NCI-H1694 treated with DMSO at 0.1 percent for 48 hours (cell line): Measurements from ENCODE around the gene BUB1B.

Experiments used
- DNase-seq: peaks from one replicate; lab custom pipeline; 2025; lab: John Stamatoyannopoulos, UW

The BUB1B gene

GRCh38 chr15:40192942-40193341 is 32.1 kb downstream of the BUB1B start:
- DNase-seq: no peak

GRCh38 chr15:40197434-40197833 is 36.6 kb downstream of the BUB1B start:
- DNase-seq: no peak

- no peak for DNase-seq
Measured at GRCh38 chr15:40198355-40199085, 37.7 kb downstream of the BUB1B start.

GRCh38 chr15:40204100-40204499 is 43.2 kb downstream of the BUB1B start:
- no peak for DNase-seq

GRCh38 chr15:40217166-40217824 is 56.4 kb downstream of the BUB1B start:
- peak; percentile 61 for DNase-seq

GRCh38 chr15:40219801-40220200 is 58.9 kb downstream of the BUB1B start:
- DNase-seq: no peak

- DNase-seq: no peak
Measured at GRCh38 chr15:40222131-40222530, 61.3 kb downstream of the BUB1B start.

- DNase-seq: no peak
Measured at GRCh38 chr15:40226736-40227135, 65.9 kb downstream of the BUB1B start.

- no peak for DNase-seq
Measured at GRCh38 chr15:40229316-40229715, 68.4 kb downstream of the BUB1B start.

- no peak for DNase-seq
Measured at GRCh38 chr15:40229956-40230355, 69.1 kb downstream of the BUB1B start.

- DNase-seq: no peak
Measured at GRCh38 chr15:40232625-40233070, 71.8 kb downstream of the BUB1B start.

- no peak for DNase-seq
Measured at GRCh38 chr15:40233727-40234577, 73.1 kb downstream of the BUB1B start.

GRCh38 chr15:40234783-40235182 is 73.9 kb downstream of the BUB1B start:
- DNase-seq: no peak

- no peak for DNase-seq
Measured at GRCh38 chr15:40235201-40235885, 74.5 kb downstream of the BUB1B start.

GRCh38 chr15:40238532-40239403 is 77.9 kb downstream of the BUB1B start, which contains the start of gene PAK6:
Gene PAK6, plus strand, starts transcription at chr15:40239063. Its CDS starts 25,723 bp downstream, at chr15:40264786.
- DNase-seq: no peak

- no peak for DNase-seq
Measured at GRCh38 chr15:40239404-40239692, 78.5 kb downstream of the BUB1B start.

GRCh38 chr15:40239693-40240618 is 79.1 kb downstream of the BUB1B start:
- DNase-seq: no peak

- DNase-seq: no peak
Measured at GRCh38 chr15:40240619-40241221, 79.9 kb downstream of the BUB1B start.
